Large intestine (tissue), 3 donors: ENCODE data around the gene ACAD11. TPM values are rescaled to one million over a fixed set of nuclear protein-coding genes. Genes with fewer than 3 reads are reported as not detected.

Source experiments
- DNase-seq, 2 donors: peaks; one replicate each; pipeline versions ENCODE4 v3.0.0 to v3.0.0-alpha.2; 2013
- H3K27ac ChIP-seq: one replicate; pipeline ENCODE4 v1.5.1; 2013; ENCODE audit warnings: low read length
- H3K27me3 ChIP-seq: 2 replicates; pipeline ENCODE4 v1.6.1; 2013; ENCODE audit warnings: low read length; ENCODE audit not compliant: control insufficient read depth, insufficient read depth
- H3K36me3 ChIP-seq: 2 replicates; pipeline ENCODE4 v1.6.1; 2013; ENCODE audit warnings: low read length; ENCODE audit not compliant: control insufficient read depth, insufficient read depth
- H3K4me1 ChIP-seq: one replicate; pipeline ENCODE4 v1.6.1; 2013; ENCODE audit warnings: low read length; ENCODE audit not compliant: control insufficient read depth, insufficient read depth
- H3K4me3 ChIP-seq: one replicate; pipeline ENCODE4 v1.5.1; 2013; ENCODE audit warnings: low read length
- H3K9me3 ChIP-seq: one replicate; pipeline ENCODE4 v1.6.1; 2013; ENCODE audit warnings: mild to moderate bottlenecking, low read depth, low read length, moderate library complexity; ENCODE audit not compliant: control insufficient read depth
- WGBS: methylation state at CpG from one replicate; pipeline ENCODE4 v1.1.5; 2013; ENCODE audit warnings: low lambda C conversion rate; ENCODE audit not compliant: insufficient coverage; 5-methylcytosine and 5-hydroxymethylcytosine counted together
- polyA plus RNA-seq: library from polyadenylated mRNA; unstranded; fragments of 120-200 nt; gene quantifications from one replicate; pipeline ENCODE4 v1.2.1, GENCODE V29; 2013

ACAD11 gene
- polyA plus RNA-seq, 1 donor, result 48.1 TPM

DNA sequence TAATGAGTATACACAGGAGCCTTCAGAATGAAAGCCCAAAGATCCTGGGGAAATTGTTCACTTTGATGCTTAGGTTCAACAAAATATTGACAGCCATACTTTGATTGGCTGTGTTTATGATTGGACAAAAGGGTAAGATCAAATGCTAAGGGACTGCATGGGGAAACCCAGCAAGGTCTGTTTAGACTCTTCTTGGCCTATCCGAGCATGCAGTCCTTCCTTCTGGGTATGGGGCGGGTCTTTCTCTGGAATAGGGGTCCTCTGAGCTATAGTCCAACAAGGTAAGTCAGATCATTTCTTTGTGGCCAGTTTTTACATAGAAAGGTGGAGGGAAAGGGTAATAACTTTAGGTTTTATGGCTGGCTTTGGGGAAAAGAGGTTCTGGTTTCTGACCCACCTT is 115.5 kb downstream of the ACAD11 start:
- H3K27me3 ChIP-seq, result no peaks in the 10 kb centered on the region
- H3K36me3 ChIP-seq, result peaks cover 20% of the 10 kb centered on the region
- H3K27ac ChIP-seq, result no peak overlapping the region
- DNase-seq, result no peak
- WGBS, result 100% methylated on average over 1 of the region's 2 CpGs
- no peaks in the 10 kb centered on the region for H3K9me3 ChIP-seq
- H3K4me1 ChIP-seq, result no peaks in the 10 kb centered on the region
- no peak overlapping the region for H3K4me3 ChIP-seq

DNA sequence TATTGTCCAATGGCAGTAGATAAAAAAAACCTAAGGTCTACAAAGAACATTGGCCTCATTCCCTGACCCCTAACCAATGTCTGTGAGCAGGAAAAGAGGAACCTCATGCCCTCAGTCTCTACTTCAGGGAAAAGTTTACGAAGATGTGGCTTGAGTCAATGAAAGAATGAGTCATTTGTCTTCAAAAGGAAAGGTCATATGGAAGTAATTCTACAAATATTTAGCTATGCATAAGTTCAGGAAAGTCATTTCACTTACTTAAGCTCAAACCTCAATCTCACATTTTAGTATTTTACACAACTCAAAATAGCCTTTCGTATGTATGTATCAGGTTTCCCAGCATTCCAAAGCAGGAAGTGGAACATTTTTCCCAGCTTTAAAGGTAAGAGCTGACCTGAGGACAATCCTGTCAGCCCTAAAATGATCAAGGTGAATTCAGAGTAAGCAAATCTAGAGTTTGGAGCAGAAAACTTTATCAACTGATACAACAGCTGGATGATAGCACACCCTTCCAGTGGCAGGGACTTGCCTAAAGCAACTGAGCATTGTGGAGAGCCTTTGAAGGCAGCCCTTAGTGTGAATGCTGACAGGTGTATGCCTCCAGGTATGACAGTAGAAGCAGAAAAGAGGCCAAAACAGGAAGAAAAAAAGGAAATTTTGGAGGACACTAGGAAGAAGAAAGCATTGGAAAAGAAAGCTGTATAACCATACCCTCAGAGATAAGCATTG is 116.4 kb downstream of the ACAD11 start:
- no peaks in the 10 kb centered on the region for H3K4me1 ChIP-seq
- no peaks in the 10 kb centered on the region for H3K27me3 ChIP-seq
- H3K36me3 ChIP-seq, result peaks cover 23% of the 10 kb centered on the region
- no peak overlapping the region for H3K4me3 ChIP-seq
- WGBS, result 86% methylated on average over 1 of the region's 2 CpGs
- peak; percentile 9 to 33 for DNase-seq
- no peak overlapping the region for H3K27ac ChIP-seq
- no peaks in the 10 kb centered on the region for H3K9me3 ChIP-seq

DNA sequence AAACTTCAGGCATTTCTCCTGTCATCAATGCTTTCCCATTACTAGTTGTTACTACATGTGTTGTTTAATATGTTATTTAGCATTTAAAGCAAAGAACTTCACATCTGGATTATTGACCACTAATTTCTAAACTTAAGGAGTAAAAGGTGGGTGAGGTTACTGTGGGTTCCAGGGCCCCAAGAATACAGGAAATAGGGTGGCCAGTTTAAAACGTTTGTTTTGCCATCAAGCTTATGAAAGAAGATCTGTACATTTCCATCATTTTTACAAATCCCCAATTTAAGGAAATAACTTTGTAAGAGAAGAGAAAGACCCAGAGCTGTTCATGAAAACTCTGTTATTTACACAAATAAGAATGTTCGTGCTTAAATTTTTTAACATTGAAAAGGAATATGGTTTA is 117.0 kb downstream of the ACAD11 start:
- 100% methylated on average over 1 of the region's 2 CpGs for WGBS
- Histone ChIP-seq H3K36me3 (peaks cover 23% of the 10 kb centered on the region), H3K27me3 (no peaks in the 10 kb centered on the region), H3K4me1 (no peaks in the 10 kb centered on the region), H3K4me3 (no peak overlapping the region), H3K9me3 (no peaks in the 10 kb centered on the region), H3K27ac (no peak overlapping the region)
- no peak for DNase-seq

DNA sequence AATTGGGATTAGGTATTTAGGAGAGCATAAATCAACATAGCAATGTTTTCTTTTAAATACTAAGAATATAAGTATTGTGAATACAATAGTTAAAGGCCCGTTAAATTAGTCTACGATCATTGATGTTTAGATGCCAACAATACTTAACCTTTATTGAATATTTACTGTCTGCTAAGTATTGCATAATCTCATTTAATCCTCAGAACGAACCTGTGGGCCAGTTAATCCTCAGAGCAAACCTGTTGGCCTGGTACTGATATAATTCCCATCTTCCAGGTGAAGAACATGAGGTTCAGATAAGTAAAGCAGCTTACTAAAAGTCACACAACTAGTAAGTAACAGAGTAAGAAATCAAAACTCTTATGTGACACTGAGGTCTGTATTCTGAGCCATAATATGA is 119.9 kb downstream of the ACAD11 start:
- Histone ChIP-seq H3K4me1 (no peaks in the 10 kb centered on the region), H3K4me3 (no peak overlapping the region), H3K27ac (no peak overlapping the region), H3K36me3 (peaks cover 35% of the 10 kb centered on the region), H3K27me3 (no peaks in the 10 kb centered on the region), H3K9me3 (no peaks in the 10 kb centered on the region)
- 58% methylated on average over 2 of the region's 3 CpGs for WGBS
- no peak for DNase-seq

DNA sequence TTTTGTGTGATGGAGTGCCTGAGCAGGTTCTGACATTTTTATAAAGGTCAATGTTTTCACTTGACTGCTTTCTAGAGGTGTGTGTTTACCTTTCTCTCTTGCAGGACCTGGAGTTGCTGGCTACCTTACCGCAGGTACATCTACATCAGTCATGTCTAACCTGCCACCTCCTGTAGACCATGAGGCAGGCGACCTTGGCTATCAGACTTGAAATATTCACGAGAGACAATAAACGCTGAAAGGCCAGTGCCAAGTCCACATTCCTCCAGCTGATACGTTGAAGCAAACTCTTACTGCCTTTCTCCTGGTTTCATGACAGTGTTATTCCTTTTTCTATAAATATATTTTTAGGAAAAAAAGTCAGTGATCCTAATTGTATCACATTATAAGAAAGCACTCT is 121.5 kb downstream of the ACAD11 start:
- Histone ChIP-seq H3K27ac (peak overlapping the region; percentile 52), H3K9me3 (no peaks in the 10 kb centered on the region), H3K27me3 (no peaks in the 10 kb centered on the region), H3K4me1 (no peaks in the 10 kb centered on the region), H3K4me3 (no peak overlapping the region), H3K36me3 (peaks cover 46% of the 10 kb centered on the region)
- DNase-seq, result peak; percentile 73 to 84
- whole genome bisulfite sequencing, result 17% methylated on average over 2 of the region's 5 CpGs

DNA sequence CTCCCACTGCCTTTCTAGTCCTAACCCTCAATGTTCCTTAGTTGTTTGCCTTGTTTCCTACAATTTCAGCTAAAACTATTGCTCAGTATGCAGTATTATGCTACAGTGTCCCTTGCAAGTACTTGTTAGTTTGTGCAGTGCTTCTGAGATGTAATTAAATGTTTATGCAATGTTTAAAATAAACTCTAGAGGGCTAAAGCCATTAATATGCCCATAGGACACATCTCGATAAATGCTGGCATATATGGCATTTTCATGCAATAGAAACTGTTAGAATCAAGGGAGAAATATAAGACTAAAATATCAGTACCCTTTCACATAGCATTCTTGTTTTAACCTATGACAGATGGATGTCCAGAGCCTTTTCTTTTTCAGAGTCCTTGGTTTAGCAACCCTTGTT is 122.3 kb downstream of the ACAD11 start:
- DNase-seq, result no peak
- H3K36me3 ChIP-seq, result peaks cover 46% of the 10 kb centered on the region
- no peaks in the 10 kb centered on the region for H3K27me3 ChIP-seq
- H3K27ac ChIP-seq, result no peak overlapping the region
- no peak overlapping the region for H3K4me3 ChIP-seq
- no peaks in the 10 kb centered on the region for H3K4me1 ChIP-seq
- WGBS, result no CpG with 5 or more reads among the region's 1 CpG
- H3K9me3 ChIP-seq, result no peaks in the 10 kb centered on the region

DNA sequence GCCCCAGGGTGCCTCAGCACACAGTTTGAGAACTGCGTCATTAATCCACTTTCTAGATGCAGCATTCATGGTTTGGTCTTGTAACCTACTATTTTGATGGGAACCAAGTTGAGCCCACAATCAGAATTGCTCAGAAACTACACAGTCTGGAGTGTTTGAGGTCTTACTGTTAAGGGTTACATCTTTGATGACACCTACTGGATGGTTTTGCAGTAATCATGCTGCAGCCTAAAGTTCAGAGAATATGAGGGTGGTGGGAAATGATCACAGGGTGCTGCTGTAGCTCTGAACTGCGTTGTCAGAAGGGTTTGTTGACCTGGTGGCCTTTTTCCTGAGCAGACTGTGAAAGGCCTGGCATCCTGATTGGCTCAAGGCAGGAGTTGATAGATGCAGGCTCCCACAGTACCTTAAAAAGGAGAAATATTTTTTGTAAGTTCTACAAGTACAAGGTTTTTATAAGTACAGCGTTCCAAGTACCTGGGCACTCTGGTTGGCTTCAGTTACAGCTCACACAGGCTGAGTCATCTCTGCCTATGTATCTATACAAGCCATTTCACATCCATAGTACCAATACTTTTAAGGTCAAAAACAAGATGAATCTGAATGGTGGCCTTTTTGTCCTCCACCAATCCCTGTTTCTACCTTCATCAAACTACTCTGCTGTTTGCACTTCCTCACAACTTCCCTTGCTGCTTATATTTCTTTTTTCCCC is 123.0 kb downstream of the ACAD11 start:
- H3K27ac ChIP-seq, result no peak overlapping the region

DNA sequence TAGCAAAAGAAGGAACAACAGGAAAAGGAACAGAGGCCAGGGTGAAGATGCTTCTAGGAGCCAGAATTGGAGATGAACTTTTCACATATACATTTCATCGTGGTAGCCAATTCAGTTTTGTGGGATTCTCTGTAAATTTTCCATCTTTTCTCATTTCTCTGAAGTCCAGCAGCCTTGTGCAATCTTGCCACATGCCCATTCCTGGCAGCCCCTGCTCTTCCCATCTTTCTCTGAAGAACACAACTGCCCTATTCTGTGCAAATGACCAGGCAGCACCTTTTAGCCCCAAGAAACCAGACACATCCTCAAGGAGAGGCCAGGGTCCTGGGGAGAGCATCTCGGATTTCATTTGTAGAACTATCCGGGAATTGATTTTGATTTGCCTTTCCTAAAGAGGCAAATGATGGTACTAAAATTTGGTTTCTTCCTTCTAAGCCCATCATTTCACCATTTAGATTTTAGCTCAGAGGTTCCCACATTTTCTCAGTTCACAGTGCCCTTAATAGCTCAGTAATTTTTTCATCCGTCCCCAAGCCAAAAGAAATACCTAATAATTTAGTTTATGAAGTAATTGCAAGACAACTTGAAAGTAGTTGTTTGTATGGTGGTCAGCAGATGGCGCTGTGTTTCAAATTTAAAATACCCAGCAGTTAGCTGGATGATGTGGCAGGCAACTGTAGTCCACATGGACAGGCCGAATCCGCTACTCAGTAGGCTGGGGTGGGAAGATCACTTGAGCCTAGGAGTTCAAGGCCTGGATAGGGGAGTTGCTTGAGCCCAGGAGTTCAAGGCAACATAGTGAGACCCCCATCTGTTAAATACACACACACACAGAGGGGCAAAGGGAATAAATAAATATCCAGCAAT is 123.8 kb downstream of the ACAD11 start:
- peak; percentile 47 to 53 for DNase-seq
- no peak overlapping the region for H3K4me3 ChIP-seq
- H3K36me3 ChIP-seq, result peaks cover 39% of the 10 kb centered on the region
- H3K4me1 ChIP-seq, result no peaks in the 10 kb centered on the region
- no peaks in the 10 kb centered on the region for H3K9me3 ChIP-seq
- no peak overlapping the region for H3K27ac ChIP-seq
- WGBS, result 93% methylated on average over 2 of the region's 7 CpGs
- no peaks in the 10 kb centered on the region for H3K27me3 ChIP-seq

More for the DNA sequence above, 123.0 kb downstream of the ACAD11 start:
- WGBS, result no CpG with 5 or more reads among the region's 3 CpGs
- Histone ChIP-seq H3K27me3 (no peaks in the 10 kb centered on the region), H3K4me1 (no peaks in the 10 kb centered on the region), H3K9me3 (no peaks in the 10 kb centered on the region), H3K36me3 (peaks cover 43% of the 10 kb centered on the region), H3K4me3 (no peak overlapping the region)
- DNase-seq, result no peak

DNA sequence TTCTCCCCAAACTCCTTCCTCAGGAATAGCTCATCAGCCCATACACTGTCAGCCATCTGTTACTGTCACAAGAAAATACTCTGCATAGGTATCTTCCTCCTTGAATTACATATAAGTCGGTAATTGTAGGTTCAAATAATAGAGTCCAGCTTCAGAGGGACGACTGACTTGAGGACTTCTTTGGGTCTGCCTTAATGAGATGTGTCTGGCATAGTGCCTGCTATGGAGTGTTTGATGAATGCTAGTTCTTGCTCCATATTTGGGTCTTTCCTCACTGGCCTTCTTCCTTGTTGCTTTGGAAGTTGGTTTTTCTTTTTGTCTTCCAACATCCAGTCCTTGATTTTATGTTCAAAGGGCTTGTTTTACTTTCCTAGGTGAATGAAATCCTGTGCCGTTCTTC is 129.0 kb downstream of the ACAD11 start:
- WGBS, result no CpG with 5 or more reads among the region's 3 CpGs
- DNase-seq, result no peak
- Histone ChIP-seq H3K9me3 (no peaks in the 10 kb centered on the region), H3K27me3 (no peaks in the 10 kb centered on the region), H3K4me1 (no peaks in the 10 kb centered on the region), H3K27ac (no peak overlapping the region), H3K36me3 (peaks cover 61% of the 10 kb centered on the region), H3K4me3 (no peak overlapping the region)

DNA sequence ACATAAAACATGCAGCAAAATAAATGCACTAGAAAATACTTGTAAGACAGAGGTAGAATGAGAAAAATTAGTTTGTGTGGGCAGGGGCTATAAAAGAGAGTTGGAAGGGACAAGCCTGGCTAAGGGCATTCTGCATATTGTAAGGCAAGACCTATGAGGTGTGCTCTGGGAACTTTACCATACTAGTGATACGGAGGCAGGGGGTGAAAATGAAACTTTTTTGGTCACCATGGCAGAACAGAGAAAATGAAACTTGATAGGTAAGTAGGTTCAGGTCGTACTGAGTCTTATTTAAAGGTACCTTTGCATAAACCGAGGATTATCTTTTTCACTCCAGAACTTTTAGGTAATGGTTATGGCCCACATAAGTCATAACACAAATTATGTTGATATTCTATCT is 137.3 kb downstream of the ACAD11 start:
- Histone ChIP-seq H3K27ac (no peak overlapping the region), H3K36me3 (peaks cover 72% of the 10 kb centered on the region), H3K4me1 (no peaks in the 10 kb centered on the region), H3K9me3 (no peaks in the 10 kb centered on the region), H3K27me3 (no peaks in the 10 kb centered on the region), H3K4me3 (no peak overlapping the region)
- DNase-seq, result no peak
- no CpG with 5 or more reads among the region's 3 CpGs for WGBS
